HepG2 (cell line): ENCODE results near the gene S100Z. TPM values are rescaled to one million over a fixed set of nuclear protein-coding genes. Genes with fewer than 3 reads are reported as not detected.
A peak's percentile ranks its signal among the peaks of the same experiment; 100 is the strongest.
"Not testable (repeated sequence)": the region's sequence is repeated elsewhere in the genome, so short reads cannot be mapped to it uniquely, and the experiment has no call there.

Source experiments
- ATAC-seq: fragments of 200-7000 bp; cut with Tn5 transposase; 3 replicates; pipeline ENCODE4 v1.9.1; 2020; ENCODE audit warnings: mild to moderate bottlenecking, moderate library complexity
- BruUV-seq: library from RNA; stranded (reverse); fragments of 400-500 nt; replicated peaks from 2 replicates; lab custom pipeline; 2021; lab: Mats Ljungman, UMichigan
- CTCF ChIA-PET: fragments of 300-600 bp; formaldehyde crosslinking; extraction: SDS; loops from one replicate; lab custom pipeline; 2021; ENCODE audit warnings: low total read pairs, inconsistent platforms, low intra/inter-chr PET ratio; lab: Yijun Ruan, JAX
- POLR2A ChIA-PET: fragments of 350-600 bp; sonication (Branson Sonifier 250); formaldehyde crosslinking; loops from one replicate; lab custom pipeline; 2020; ENCODE audit warnings: antibody characterized with exemption, inconsistent platforms; lab: Yijun Ruan, JAX
- DNase-seq: peaks from one replicate; pipeline ENCODE4 v3.0.0-alpha.2; 2015; ENCODE audit warnings: low spot score
- FAIRE-seq: peaks from 3 replicates; lab custom pipeline; 2011; peaks lifted over from hg19 to GRCh38; lab: Jason Lieb, UNC
- H2AFZ ChIP-seq: one replicate; pipeline ENCODE4 v1.6.1; 2011; ENCODE audit warnings: low read length, inconsistent platforms
- H3K27ac ChIP-seq: fragments of 300-600 bp; 3 replicates; pipeline ENCODE4 v1.8.0; 2011; ENCODE audit warnings: mixed run types, mild to moderate bottlenecking, mixed read lengths, low read length, inconsistent platforms; ENCODE audit not compliant: insufficient read depth; ENCODE audit errors: extremely low read length
- H3K27me3 ChIP-seq, 2 experiments: fragments of 200-600 bp in 1 of 2; 2 replicates in 1 of 2; 3 replicates in 1 of 2; pipeline versions ENCODE4 v1.6.0 to v1.8.0; 2011; ENCODE audit warnings: low read length in 2 of 2, mild to moderate bottlenecking in 2 of 2, moderate library complexity in 2 of 2, inconsistent platforms in 1 of 2; ENCODE audit not compliant: insufficient read depth in 2 of 2, control insufficient read depth in 1 of 2
- H3K36me3 ChIP-seq, 2 experiments: fragments of 200-600 bp in 1 of 2; replicated peaks in 1 of 2; 2 replicates in 1 of 2; 3 replicates in 1 of 2; pipeline versions ENCODE4 v1.5.1 to v1.8.0; 2011; ENCODE audit warnings: low read length in 2 of 2, inconsistent platforms in 1 of 2; ENCODE audit not compliant: insufficient read depth in 2 of 2, control insufficient read depth in 1 of 2
- H3K4me1 ChIP-seq: 2 replicates; pipeline ENCODE4 v1.5.1; 2012; ENCODE audit warnings: low read length, inconsistent platforms; ENCODE audit not compliant: insufficient read depth
- H3K4me2 ChIP-seq: 2 replicates; pipeline ENCODE4 v1.6.0; 2011; ENCODE audit warnings: low read depth, low read length, inconsistent platforms
- H3K4me3 ChIP-seq, 3 experiments: fragments of 200-600 bp in 1 of 3; sonication (generic), shearing (Covaris generic) in 1 of 3; replicated peaks in 1 of 3; 2 replicates each; pipeline ENCODE4 v1.5.1; 2011 to 2016; ENCODE audit warnings: low read length in 3 of 3, inconsistent platforms in 2 of 3, low read depth in 2 of 3, mild to moderate bottlenecking in 2 of 3, control low read depth in 1 of 3, mixed read lengths in 1 of 3; ENCODE audit not compliant: insufficient read depth in 1 of 3
- H3K79me2 ChIP-seq: one replicate; pipeline ENCODE4 v1.6.1; 2011; ENCODE audit warnings: low read length, inconsistent platforms; ENCODE audit not compliant: insufficient read depth
- H3K9ac ChIP-seq: 2 replicates; pipeline ENCODE4 v1.6.0; 2011; ENCODE audit warnings: mild to moderate bottlenecking, low read depth, low read length, inconsistent platforms; ENCODE audit not compliant: insufficient read depth
- H3K9me3 ChIP-seq: 2 replicates; pipeline ENCODE4 v1.5.1; 2012; ENCODE audit warnings: mild to moderate bottlenecking, low read length
- H4K20me1 ChIP-seq: 2 replicates; pipeline ENCODE4 v1.6.0; 2011; ENCODE audit warnings: inconsistent platforms, mild to moderate bottlenecking, low read length, moderate library complexity; ENCODE audit not compliant: insufficient read depth
- FOXK2 ChIP-seq: fragments of 450-650 bp; IDR thresholded peaks from 2 replicates; pipeline ENCODE4 v1.6.1; 2016
- GFI1 ChIP-seq: sonication (generic); formaldehyde crosslinking; IDR thresholded peaks from 2 replicates; pipeline ENCODE4 v1.5.0; 2020; ENCODE audit warnings: missing genetic modification reagents, mild to moderate bottlenecking, borderline replicate concordance
- RBAK ChIP-seq: sonication (generic); formaldehyde crosslinking; IDR thresholded peaks from 2 replicates; pipeline ENCODE4 v1.5.1; 2020; ENCODE audit warnings: mild to moderate bottlenecking, missing genetic modification reagents
- SRF ChIP-seq: IDR thresholded peaks from 2 replicates; pipeline ENCODE4 v1.6.1; 2011; ENCODE audit warnings: mild to moderate bottlenecking, low read depth, low read length, moderate library complexity
- ZNF121 ChIP-seq: sonication (generic); formaldehyde crosslinking; IDR thresholded peaks from 2 replicates; pipeline ENCODE4 v1.5.0; 2020; ENCODE audit warnings: mild to moderate bottlenecking, missing genetic modification reagents
- ZNF598 ChIP-seq: sonication (generic); formaldehyde crosslinking; IDR thresholded peaks from 2 replicates; pipeline ENCODE4 v1.5.1; 2020; ENCODE audit warnings: mild to moderate bottlenecking, missing genetic modification reagents, borderline replicate concordance
- WGBS: methylation state at CpG from one replicate; pipeline ENCODE4 v1.1.6; 2017; ENCODE audit warnings: low lambda C conversion rate; 5-methylcytosine and 5-hydroxymethylcytosine counted together
- in situ Hi-C: cut with HindIII; loops from 2 replicates; pipeline ENCODE4 v1.10.0; 2017; ENCODE audit warnings: low pct_unique_long_range_greater_than_20kb; ENCODE audit not compliant: extremely low pct_ligation_motif_present
- intact Hi-C: fragments of 100-400 bp; cut with micrococcal nuclease; formaldehyde crosslinking; loops from one replicate; pipeline ENCODE4 v1.10.0; 2022; ENCODE audit not compliant: unreplicated experiment
- polyA plus RNA-seq, 8 experiments: library from polyadenylated mRNA; depleted of rRNA in 3 of 8; stranded (reverse) in 7 of 8; unstranded in 1 of 8; fragments of >200 nt; fragmentation: Illumina TruSeq in 4 of 8; extraction: Trizol in 4 of 8; gene quantifications; 2 replicates each; pipeline versions ENCODE4 v1.2.1 to v1.2.3, GENCODE V29; 2011 to 2016; ENCODE audit warnings: low read depth in 4 of 8, missing spikeins in 1 of 8, mixed read lengths in 1 of 8; ENCODE audit not compliant: insufficient read depth in 1 of 8
- total RNA-seq, 5 experiments: library from RNA; depleted of rRNA; stranded (reverse); fragments of >200 nt; fragmentation: Illumina TruSeq; extraction: Trizol; gene quantifications; 2 replicates each; pipeline ENCODE4 v1.2.3, GENCODE V29; 2016; ENCODE audit warnings: low read depth in 1 of 5
- TF ChIP-seq, protein P1 (sequence below): sonication (generic); formaldehyde crosslinking; IDR thresholded peaks from 2 replicates; pipeline ENCODE4 v1.8.0; 2022; ENCODE audit warnings: mild to moderate bottlenecking, missing genetic modification reagents, moderate library complexity

The S100Z gene
- total and polyA plus RNA-seq, 2 of the 13 experiments (the other 11 are each of a cell fraction or from before 2014, with no cell fraction given), result 0.22 TPM; not detected in 1

GRCh38 chr5:76821136-76821535 lies 28.7 kb upstream of the S100Z start:
- Histone ChIP-seq H2AFZ (no peak overlapping the region), H3K79me2 (peaks cover 2% of the 10 kb centered on the region), H3K4me2 (peak overlapping the region; percentile 93), H3K27ac (no peak overlapping the region), H4K20me1 (no peaks in the 10 kb centered on the region), H3K9ac (no peak overlapping the region), H3K9me3 (no peaks in the 10 kb centered on the region), H3K4me1 (peaks cover 37% of the 10 kb centered on the region), H3K27me3 (no peaks in the 10 kb centered on the region), H3K4me3 (peak overlapping the region in 1 of 3 experiments; percentile 10; a peak in 2 of 6 replicates), H3K36me3 (no peaks in the 10 kb centered on the region)
- 80% methylated on average over 4 of the region's 4 CpGs for WGBS
- TF ChIP-seq ZNF598 (CRISPR knock-in tag), result no peak
- TF ChIP-seq, protein P1, sequence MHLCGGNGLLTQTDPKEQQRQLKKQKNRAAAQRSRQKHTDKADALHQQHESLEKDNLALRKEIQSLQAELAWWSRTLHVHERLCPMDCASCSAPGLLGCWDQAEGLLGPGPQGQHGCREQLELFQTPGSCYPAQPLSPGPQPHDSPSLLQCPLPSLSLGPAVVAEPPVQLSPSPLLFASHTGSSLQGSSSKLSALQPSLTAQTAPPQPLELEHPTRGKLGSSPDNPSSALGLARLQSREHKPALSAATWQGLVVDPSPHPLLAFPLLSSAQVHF (CRISPR knock-in tag), result no peak
- no peak for TF ChIP-seq SRF
- TF ChIP-seq RBAK (CRISPR knock-in tag), result no peak
- TF ChIP-seq GFI1 (CRISPR knock-in tag), result no peak
- TF ChIP-seq FOXK2, result no peak
- ATAC-seq (no peak), DNase-seq (no peak), FAIRE-seq (no peak)
- POLR2A ChIA-PET, result interaction anchor here (3.2 to 3.6 kb wide), 2 partner anchors 14 to 31 kb away, joined by 14 to 44 read pairs; no protein-coding TSS in a partner anchor
- BruUV-seq, result no TSS peak
- in situ Hi-C loops (no loop called here), intact Hi-C loops (no loop called here)
- CTCF ChIA-PET, result no interaction called here

- peak; percentile 14; the same call in 1 of the 2 replicates for TF ChIP-seq ZNF121 (CRISPR knock-in tag)
- H3K79me2 ChIP-seq, CTCF ChIA-PET, in situ Hi-C loops, FAIRE-seq, H3K27ac ChIP-seq, POLR2A ChIA-PET, H3K4me3 ChIP-seq, H3K9me3 ChIP-seq, intact Hi-C loops, DNase-seq, BruUV-seq, H3K36me3 ChIP-seq, H4K20me1 ChIP-seq, H3K27me3 ChIP-seq, H3K9ac ChIP-seq, ATAC-seq, H2AFZ ChIP-seq, H3K4me2 ChIP-seq: not testable (repeated sequence)
- H3K4me1 ChIP-seq, result peaks cover 37% of the 10 kb centered on the region
- 54% methylated on average over 7 of the region's 7 CpGs for WGBS
Observed at GRCh38 chr5:76822105-76822731, 27.6 kb upstream of the S100Z start.

DNA sequence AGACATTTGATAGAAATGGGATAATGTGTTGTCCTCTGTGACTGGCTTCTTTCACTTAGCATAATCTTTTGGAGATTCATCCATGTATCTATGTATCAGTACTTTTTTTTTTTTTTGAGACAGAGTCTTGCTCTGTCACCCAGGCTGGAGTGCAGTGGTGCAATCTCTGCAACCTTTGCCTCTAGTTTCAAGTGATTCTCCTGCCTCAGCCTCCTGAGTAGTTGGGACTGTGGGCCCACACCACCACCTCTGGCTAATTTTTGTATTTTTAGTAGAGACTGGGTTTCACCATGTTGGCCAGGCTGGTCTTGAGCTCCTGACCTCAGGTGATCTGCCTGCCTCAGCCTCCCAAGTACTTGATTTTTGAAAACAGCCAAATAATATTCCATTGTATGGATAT lies 23.4 kb upstream of the S100Z start:
- ATAC-seq, H3K79me2 ChIP-seq, H2AFZ ChIP-seq, H3K4me3 ChIP-seq, H3K4me2 ChIP-seq, H3K9me3 ChIP-seq, FAIRE-seq, BruUV-seq, CTCF ChIA-PET, H3K27ac ChIP-seq, intact Hi-C loops, in situ Hi-C loops, H3K36me3 ChIP-seq, DNase-seq, H3K9ac ChIP-seq, H4K20me1 ChIP-seq, POLR2A ChIA-PET, H3K27me3 ChIP-seq: not testable (repeated sequence)
- peaks cover 12% of the 10 kb centered on the region for H3K4me1 ChIP-seq
